ENCODE results near the gene CMTM6. TPM values are rescaled to one million over a fixed set of nuclear protein-coding genes. Genes with fewer than 3 reads are reported as not detected.

CMTM6 gene
- total and polyA plus RNA-seq, 10 of the 15 experiments (the other 5 are each of a cell fraction or from before 2014, with no cell fraction given) = 27.1 to 97.3 (median 61.4) TPM

- ChIA-PET RAD21 (ENCODE audit: unreplicated experiment) (interaction anchor here (0.7 to 6.0 kb wide), 18 partner anchors 11 to 161 kb away, joined by 3 to 66 read pairs (median 4); partner anchors contain the start of gene CMTM7), SMC1A (ENCODE audit: uncharacterized antibody, unreplicated experiment) (interaction anchor here (0.7 to 9.0 kb wide), 16 partner anchors 10 to 83 kb away, joined by 3 to 119 read pairs (median 6); no protein-coding TSS in a partner anchor), CTCF (interaction anchor here (0.9 to 7.3 kb wide), 8 partner anchors 10 to 84 kb away, joined by 3 to 41 read pairs (median 4); partner anchors contain the start of gene CMTM7), POLR2A (interaction anchor here (1.0 to 3.8 kb wide), 9 partner anchors 10 to 81 kb away, joined by 3 to 20 read pairs (median 4); no protein-coding TSS in a partner anchor)
- Histone ChIP-seq H3K9me3 (replicated peaks; ENCODE audit: control insufficient read depth, insufficient read depth, low read length) (no peaks in the 10 kb centered on the region), H3K4me1 (ENCODE audit: control insufficient read depth, insufficient read depth, low read length) (peaks cover 37% of the 10 kb centered on the region), H3K27me3 (replicated peaks in 1 of 2; ENCODE audit: control insufficient read depth in 2 of 2, insufficient read depth in 2 of 2, low read length in 1 of 2) (no peaks in the 10 kb centered on the region), H3K9ac (ENCODE audit: control insufficient read depth, insufficient read depth, low read length) (no peak overlapping the region), H3K4me2 (ENCODE audit: control insufficient read depth, insufficient read depth) (no peak overlapping the region), H3K36me3 (ENCODE audit: control insufficient read depth in 2 of 2, insufficient read depth in 2 of 2, low read length in 1 of 2) (peaks cover 0 to 4% of the 10 kb centered on the region in 2 experiments; a peak in 1 of 4 replicates), H2AFZ (ENCODE audit: control insufficient read depth, low read depth, low read length) (peak overlapping the region; percentile 4), H3K79me2 (ENCODE audit: control insufficient read depth, insufficient read depth, low read length) (no peaks in the 10 kb centered on the region), H3K4me3 (no peak overlapping the region), H3K27ac (ENCODE audit: control insufficient read depth, insufficient read depth) (no peak overlapping the region), H4K20me1 (ENCODE audit: control insufficient read depth, insufficient read depth) (no peaks in the 10 kb centered on the region)
- in situ Hi-C loops (cut with MboI) = no loop called here
- DNase-seq (ENCODE audit: low read depth, low spot score) (no peak), ATAC-seq (peak; percentile 80), FAIRE-seq (no peak)
- intact Hi-C loops (cut with micrococcal nuclease; ENCODE audit: unreplicated experiment) = no loop called here
- no TSS peak for BruUV-seq (replicated peaks)
- WGBS (ENCODE audit: insufficient coverage, insufficient replicate concordance, low lambda C conversion rate, missing lambda C conversion rate) = 10% methylated on average over 9 of the region's 9 CpGs
- TF ChIP-seq ZBED1 (IDR thresholded peaks at IDR 0.05; ENCODE audit: borderline replicate concordance) (0 out of 2 replicates have a peak, but pooled peaks have one; percentile 36), SIN3A (IDR thresholded peaks at IDR 0.05; ENCODE audit: low read depth, low read length) (no peak), PKNOX1 (IDR thresholded peaks at IDR 0.05) (0 out of 2 replicates have a peak, but pooled peaks have one; percentile 5), RUNX3 (IDR thresholded peaks at IDR 0.05; ENCODE audit: low read length) (peak; percentile 11; the same call in 1 of the 2 replicates), MTA2 (IDR thresholded peaks at IDR 0.05; ENCODE audit: low read depth) (0 out of 2 replicates have a peak, but pooled peaks have one; percentile 13), ZNF274 (IDR thresholded peaks at IDR 0.05; ENCODE audit: insufficient read depth, insufficient read length) (no peak), IKZF1 (conservative IDR thresholded peaks at IDR 0.05) (0 out of 2 replicates have a peak, but pooled peaks have one; percentile 28), EED (IDR thresholded peaks at IDR 0.05; ENCODE audit: low read depth) (peak; percentile 43; the same call in 1 of the 2 replicates), MXI1 (IDR thresholded peaks at IDR 0.05; ENCODE audit: low read depth, low read length) (0 out of 2 replicates have a peak, but pooled peaks have one; percentile 49), IKZF2 (IDR thresholded peaks at IDR 0.05) (peak in 1 of 2 experiments; percentile 49; a peak in 2 of 4 replicates), MEF2B (IDR thresholded peaks at IDR 0.05; ENCODE audit: partially characterized antibody, poor library complexity, severe bottlenecking) (peak; percentile 92), BHLHE40 (IDR thresholded peaks at IDR 0.05; ENCODE audit: borderline replicate concordance in 1 of 2, low read depth in 2 of 2, low read length in 1 of 2) (peak; percentile 41 to 49; a peak in 1 of 4 replicates), NRF1 (conservative IDR thresholded peaks at IDR 0.05; ENCODE audit: low read depth, low read length) (no peak), DPF2 (IDR thresholded peaks at IDR 0.05) (peak; percentile 36; the same call in 1 of the 2 replicates), TCF12 (IDR thresholded peaks at IDR 0.05; ENCODE audit: low read depth, low read length) (no peak), MAX (IDR thresholded peaks at IDR 0.05; ENCODE audit: low read depth, low read length) (no peak; the same call in 1 of the 2 replicates), ETV6 (conservative IDR thresholded peaks at IDR 0.05 in 1 of 2, IDR thresholded peaks at IDR 0.05 in 1 of 2; ENCODE audit: borderline replicate concordance in 1 of 2, low read depth in 1 of 2) (peak in 1 of 2 experiments; percentile 58; a peak in 1 of 4 replicates), ZNF687 (IDR thresholded peaks at IDR 0.05) (peak; percentile 78), NFIC (IDR thresholded peaks at IDR 0.05; ENCODE audit: low read depth, low read length) (peak; percentile 36; the same call in 1 of the 2 replicates)
Measured at GRCh38 chr3:32457971-32458471, 44.6 kb downstream of the CMTM6 start.

Measured in GM12878 (cell line).